Muscle layer of colon (tissue), 2 donors: ENCODE measurements around the gene DCHS1.

Source experiments
- H3K27ac ChIP-seq: one replicate; pipeline ENCODE4 v1.7.0; 2013; ENCODE audit warnings: low read depth, mild to moderate bottlenecking, low read length, moderate library complexity
- H3K27me3 ChIP-seq, 2 donors: one replicate each; pipeline ENCODE4 v1.7.0; 2013; ENCODE audit warnings: low read length in 2 of 2, mild to moderate bottlenecking in 2 of 2; ENCODE audit not compliant: insufficient read depth in 2 of 2, control insufficient read depth in 1 of 2
- H3K36me3 ChIP-seq: one replicate; pipeline ENCODE4 v1.7.0; 2013; ENCODE audit warnings: mild to moderate bottlenecking, low read length; ENCODE audit not compliant: insufficient read depth
- H3K4me1 ChIP-seq: one replicate; pipeline ENCODE4 v1.7.0; 2013; ENCODE audit warnings: mild to moderate bottlenecking, low read length; ENCODE audit not compliant: insufficient read depth
- H3K4me3 ChIP-seq, 2 donors: one replicate each; pipeline ENCODE4 v1.7.0; 2013; ENCODE audit warnings: low read length in 2 of 2, low read depth in 1 of 2, mild to moderate bottlenecking in 1 of 2, moderate library complexity in 1 of 2
- H3K9ac ChIP-seq: one replicate; pipeline ENCODE4 v1.7.0; 2013; ENCODE audit warnings: low read length
- H3K9me3 ChIP-seq: one replicate; pipeline ENCODE4 v1.7.0; 2013; ENCODE audit warnings: mild to moderate bottlenecking, low read length
- donor health status: abdominal sarcoma.
- donor health status: Adenocarcinoma of cecum.

The DCHS1 gene

DNA sequence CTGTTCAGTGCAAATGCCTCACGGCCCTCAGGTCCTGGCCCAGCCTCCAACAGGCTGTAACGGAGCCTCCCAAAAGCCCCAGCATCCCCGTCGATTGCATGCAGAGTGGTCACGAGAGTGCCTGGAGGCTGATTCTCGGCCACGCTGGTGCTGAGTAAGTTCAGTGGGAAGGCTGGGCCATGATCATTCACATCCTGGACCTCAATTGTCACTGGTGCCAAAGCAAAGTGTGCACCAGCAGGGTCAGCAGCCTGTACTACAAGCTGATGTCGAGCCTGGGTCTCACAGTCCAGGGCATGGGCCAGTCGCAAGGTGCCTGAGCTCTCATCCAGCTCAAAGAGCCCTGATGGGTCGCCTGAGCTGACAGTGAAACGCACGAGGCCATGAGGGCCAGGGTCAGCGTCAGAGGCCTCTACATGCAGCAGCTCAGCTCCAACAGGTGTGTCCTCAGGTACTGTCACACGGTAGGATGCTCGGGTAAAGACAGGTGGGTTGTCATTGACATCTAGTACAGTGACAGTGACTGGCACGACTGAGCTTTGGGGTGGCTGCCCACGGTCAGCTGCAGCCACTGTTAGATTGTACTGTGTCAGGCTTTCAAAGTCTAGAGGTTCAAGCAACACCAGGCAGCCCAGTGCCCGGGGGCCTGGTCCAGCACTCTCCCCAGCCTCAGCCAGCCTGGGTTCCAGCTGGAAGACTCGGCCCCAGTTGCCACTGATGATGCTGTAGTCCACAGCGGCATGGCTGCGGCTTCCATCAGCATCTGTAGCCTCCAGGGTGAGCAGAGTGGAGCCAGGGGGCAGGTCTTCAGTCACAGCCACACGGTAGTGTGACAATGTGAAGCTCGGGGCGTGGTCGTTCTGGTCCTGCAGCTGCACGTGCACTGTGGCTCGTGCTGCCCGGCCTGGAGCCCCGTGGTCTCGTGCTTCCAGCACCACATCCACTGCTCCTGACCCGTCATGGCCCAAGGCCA lies 31.9 kb downstream of the DCHS1 start:
- peaks cover 47% of the 10 kb centered on the region for H3K36me3 ChIP-seq
- H3K27ac ChIP-seq: no peak overlapping the region
- no peaks in the 10 kb centered on the region for H3K27me3 ChIP-seq
- H3K4me1 ChIP-seq: peaks cover 9% of the 10 kb centered on the region
- no peak overlapping the region for H3K9ac ChIP-seq
- H3K4me3 ChIP-seq: no peak overlapping the region
- no peaks in the 10 kb centered on the region for H3K9me3 ChIP-seq

- no peaks in the 10 kb centered on the region for H3K27me3 ChIP-seq
- H3K9ac ChIP-seq: no peak overlapping the region
- H3K4me1 ChIP-seq: peaks cover 18% of the 10 kb centered on the region
- no peak overlapping the region for H3K27ac ChIP-seq
- H3K4me3 ChIP-seq: no peak overlapping the region
- no peaks in the 10 kb centered on the region for H3K9me3 ChIP-seq
- peaks cover 36% of the 10 kb centered on the region for H3K36me3 ChIP-seq
These were observed 33.1 kb downstream of the DCHS1 start for GRCh38 chr11:6622261-6623171.

DNA sequence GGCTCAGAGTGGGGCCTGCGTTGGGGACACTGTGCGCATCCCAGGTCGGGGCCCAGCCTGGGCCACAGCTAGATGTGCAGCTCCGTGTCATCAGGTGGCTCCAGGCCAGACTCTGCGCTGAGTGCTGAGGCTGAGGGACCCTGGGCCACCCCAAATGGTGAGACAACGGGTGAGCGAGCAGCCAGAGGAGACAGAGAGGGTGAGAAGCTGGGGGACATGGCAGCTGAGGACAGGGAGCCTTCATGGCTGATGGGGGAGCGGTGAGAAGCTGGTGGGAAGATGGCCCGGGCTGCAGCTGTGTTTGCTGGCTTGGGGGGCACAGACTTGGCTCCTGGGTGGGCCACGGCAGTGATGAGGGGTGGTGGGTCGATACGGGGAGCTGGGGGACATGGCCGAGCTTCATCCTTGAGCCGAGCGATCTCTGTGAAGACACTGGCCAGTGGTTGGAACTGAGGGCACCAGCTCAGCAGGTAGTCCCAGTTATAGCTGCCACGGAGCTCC lies 33.8 kb downstream of the DCHS1 start:
- H3K27ac ChIP-seq: no peak overlapping the region
- H3K27me3 ChIP-seq: no peaks in the 10 kb centered on the region
- peaks cover 24% of the 10 kb centered on the region for H3K4me1 ChIP-seq
- peaks cover 35% of the 10 kb centered on the region for H3K36me3 ChIP-seq
- no peak overlapping the region for H3K4me3 ChIP-seq
- no peaks in the 10 kb centered on the region for H3K9me3 ChIP-seq
- no peak overlapping the region for H3K9ac ChIP-seq

DNA sequence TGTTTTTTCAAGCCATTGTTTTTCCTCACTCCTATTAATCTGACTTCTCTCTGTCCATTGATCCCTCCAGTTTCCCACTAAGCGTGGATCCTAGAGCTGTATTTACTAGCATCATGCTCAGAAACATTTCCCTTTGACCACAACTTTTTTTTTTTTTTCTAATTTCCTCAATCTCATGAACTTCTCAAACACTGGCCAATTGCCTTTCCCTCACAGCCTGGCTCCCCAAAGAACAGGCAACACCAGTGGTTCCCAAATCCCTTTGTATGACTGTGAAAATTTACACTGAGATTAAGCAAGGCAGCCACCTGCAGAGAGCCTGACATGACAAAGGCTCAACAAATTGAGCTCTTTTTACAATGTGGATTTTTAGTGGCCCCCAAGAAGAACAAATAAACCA lies 35.0 kb downstream of the DCHS1 start:
- Histone ChIP-seq H3K27me3 (no peaks in the 10 kb centered on the region), H3K4me3 (no peak overlapping the region), H3K9me3 (no peaks in the 10 kb centered on the region), H3K9ac (no peak overlapping the region), H3K36me3 (peaks cover 35% of the 10 kb centered on the region), H3K27ac (peak overlapping the region; percentile 24), H3K4me1 (peaks cover 24% of the 10 kb centered on the region)

- Histone ChIP-seq H3K4me1 (peaks cover 24% of the 10 kb centered on the region), H3K36me3 (peaks cover 35% of the 10 kb centered on the region), H3K27me3 (no peaks in the 10 kb centered on the region), H3K9me3 (no peaks in the 10 kb centered on the region), H3K9ac (peak within 1 kb of the TSS; percentile 88), H3K4me3 (peak within 1 kb of the TSS; percentile 66 to 97), H3K27ac (peak within 1 kb of the TSS; percentile 92)
These were observed 36.4 kb downstream of the DCHS1 start, which contains the start of gene TPP1 for GRCh38 chr11:6619004-6619745. TSS of gene TPP1 (minus strand) at chr11:6619422. CDS start at chr11:6619400, 22 bp downstream.

DNA sequence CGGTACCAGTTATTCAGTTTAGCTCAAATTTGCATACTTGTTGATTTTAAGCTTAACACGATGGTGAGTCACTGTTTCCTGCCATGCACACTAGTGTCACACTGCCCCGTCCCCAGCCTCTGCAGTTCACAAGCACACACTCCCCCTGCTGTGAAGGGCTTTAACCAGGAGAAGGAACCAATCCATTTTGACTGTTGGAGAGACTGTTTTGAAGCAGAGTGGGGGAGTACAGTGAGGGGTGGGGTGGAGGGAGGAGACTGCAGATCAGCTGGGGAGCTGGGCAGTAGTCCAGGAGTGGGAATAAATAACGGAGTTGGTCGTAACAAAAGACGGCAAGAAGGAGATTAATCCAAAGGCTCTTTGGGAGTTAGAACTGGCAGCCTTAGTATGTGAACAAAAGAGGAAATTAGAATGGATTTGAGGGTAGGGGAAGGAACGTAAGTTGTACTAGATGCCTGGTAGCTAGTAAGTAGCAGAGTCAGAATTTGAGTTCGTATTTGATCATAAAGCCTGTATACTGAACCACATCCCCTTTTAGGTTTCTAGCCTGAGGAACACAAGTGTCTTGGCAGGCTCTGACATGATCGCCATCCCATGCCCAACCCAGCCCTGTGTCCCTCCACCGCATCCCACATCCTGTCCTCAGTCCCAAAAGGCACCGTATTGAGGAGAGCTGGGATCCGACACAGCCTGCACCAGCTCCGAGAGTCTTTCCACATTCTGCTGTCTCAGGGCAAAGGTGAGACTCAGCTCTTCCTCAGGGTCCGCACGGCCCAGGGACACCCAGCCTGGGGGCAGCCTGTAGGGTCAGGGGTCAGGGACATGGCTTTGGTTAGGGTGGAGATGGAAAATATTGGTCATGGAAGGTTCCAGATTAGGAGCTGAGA lies 37.2 kb downstream of the DCHS1 start:
- peaks cover 27% of the 10 kb centered on the region for H3K4me1 ChIP-seq
- no peaks in the 10 kb centered on the region for H3K27me3 ChIP-seq
- peak overlapping the region; percentile 92 for H3K27ac ChIP-seq
- H3K9ac ChIP-seq: peak overlapping the region; percentile 88
- H3K9me3 ChIP-seq: no peaks in the 10 kb centered on the region
- H3K4me3 ChIP-seq: peak overlapping the region; percentile 66 to 97
- H3K36me3 ChIP-seq: peaks cover 39% of the 10 kb centered on the region

DNA sequence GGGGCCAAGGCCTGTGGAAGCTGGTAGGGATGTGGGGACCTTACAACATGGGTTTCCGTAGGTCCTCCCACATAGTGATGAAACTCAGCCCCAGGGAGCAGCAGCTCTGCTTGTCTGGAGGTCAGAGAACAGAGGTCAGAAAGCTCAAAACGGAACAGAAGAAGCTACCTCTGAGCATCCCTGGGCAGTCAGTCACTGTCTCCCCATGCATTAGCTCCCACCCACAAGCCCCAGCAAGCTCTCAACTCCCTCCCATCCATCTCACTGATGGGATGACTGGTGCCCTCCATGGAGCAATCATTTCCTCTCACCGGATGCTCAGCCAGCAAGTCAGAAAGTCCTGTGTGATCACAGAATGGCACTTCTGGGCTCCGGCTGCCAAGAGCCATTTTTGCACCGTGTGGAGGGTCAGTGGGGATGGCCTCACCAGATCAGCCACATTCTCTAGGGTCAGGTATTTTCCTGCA lies 38.3 kb downstream of the DCHS1 start:
- peak overlapping the region; percentile 17 for H3K27ac ChIP-seq
- H3K9me3 ChIP-seq: no peaks in the 10 kb centered on the region
- H3K4me3 ChIP-seq: peak overlapping the region in 1 of 2 donors; percentile 97
- no peak overlapping the region for H3K9ac ChIP-seq
- H3K4me1 ChIP-seq: peaks cover 33% of the 10 kb centered on the region
- no peaks in the 10 kb centered on the region for H3K27me3 ChIP-seq
- peaks cover 39% of the 10 kb centered on the region for H3K36me3 ChIP-seq

DNA sequence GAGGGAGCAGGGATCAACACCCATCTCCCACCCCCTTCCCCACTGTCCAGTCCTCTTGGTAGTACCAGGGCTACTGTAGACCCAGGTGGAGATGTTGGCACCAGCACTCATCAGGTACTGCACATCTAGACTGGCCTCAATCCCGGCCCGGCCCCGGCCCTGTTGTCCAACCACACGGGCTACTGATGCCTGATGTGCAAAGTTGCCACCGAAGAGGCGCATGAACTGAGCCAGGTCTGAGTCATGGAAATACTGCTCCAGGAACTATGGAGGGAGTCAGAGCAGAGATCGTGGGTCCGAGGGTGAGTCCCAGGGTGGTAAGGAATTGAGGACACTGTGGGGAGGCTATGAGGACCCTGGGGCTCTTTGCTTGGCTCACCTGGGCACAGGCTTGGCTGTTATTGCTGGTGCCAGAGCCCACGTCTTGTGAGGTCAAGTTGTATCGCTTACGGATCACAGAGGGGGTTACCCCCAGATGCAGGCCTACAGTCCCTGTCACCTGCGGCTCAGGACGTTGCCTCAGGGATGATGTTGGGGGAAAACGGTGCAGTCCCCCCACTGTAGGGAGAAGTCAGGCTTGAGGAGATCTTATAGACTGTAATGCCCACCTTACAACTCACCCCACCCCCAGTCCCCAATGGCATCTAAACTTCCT lies 38.9 kb downstream of the DCHS1 start:
- Histone ChIP-seq H3K27me3 (no peaks in the 10 kb centered on the region), H3K27ac (no peak overlapping the region), H3K4me3 (no peak overlapping the region), H3K36me3 (peaks cover 39% of the 10 kb centered on the region), H3K9me3 (no peaks in the 10 kb centered on the region), H3K9ac (no peak overlapping the region), H3K4me1 (peaks cover 33% of the 10 kb centered on the region)

DNA sequence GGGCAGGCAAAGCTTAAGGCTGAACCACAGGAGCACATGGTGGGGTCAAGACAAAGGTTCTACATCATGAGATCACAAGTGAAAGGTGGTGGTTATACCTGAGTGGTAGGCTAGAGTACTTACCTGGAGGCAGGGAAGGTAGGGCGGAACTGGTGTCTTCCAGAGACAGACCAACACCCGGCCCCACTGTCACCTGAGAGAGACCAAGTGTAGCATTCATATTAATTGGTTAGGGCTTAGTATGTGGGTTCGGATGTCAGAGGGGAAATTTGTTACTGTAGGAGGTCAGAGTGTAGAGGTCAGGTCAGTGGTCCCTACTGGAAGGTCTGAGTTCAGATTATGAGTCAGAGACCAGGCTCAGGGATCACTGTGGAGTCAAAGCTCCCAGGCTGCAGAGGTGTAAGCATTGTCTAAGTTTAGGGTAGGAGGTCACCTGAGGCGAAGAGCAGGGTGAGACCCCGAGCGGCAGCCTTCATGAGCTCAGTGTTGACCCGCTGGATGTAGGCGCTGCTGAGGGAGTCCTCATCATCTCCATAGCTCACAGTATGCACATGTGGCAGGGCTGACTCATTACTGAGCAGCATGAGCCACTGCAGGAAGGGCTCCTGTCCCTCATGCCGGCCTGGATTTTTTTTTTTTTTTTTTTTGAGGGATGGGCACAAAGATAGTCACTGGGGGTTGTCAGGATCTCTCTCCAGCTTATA lies 39.6 kb downstream of the DCHS1 start:
- peaks cover 42% of the 10 kb centered on the region for H3K36me3 ChIP-seq
- no peaks in the 10 kb centered on the region for H3K9me3 ChIP-seq
- H3K27me3 ChIP-seq: no peaks in the 10 kb centered on the region
- H3K9ac ChIP-seq: no peak overlapping the region
- H3K4me3 ChIP-seq: no peak overlapping the region
- H3K4me1 ChIP-seq: peaks cover 38% of the 10 kb centered on the region
- no peak overlapping the region for H3K27ac ChIP-seq
